ENCODE data around the gene SNTG2. TPM values are rescaled to one million over a fixed set of nuclear protein-coding genes. Genes with fewer than 3 reads are reported as not detected.
A peak's percentile ranks its signal among the peaks of the same experiment; 100 is the strongest.

SNTG2 gene
- total RNA-seq, 2 donors from 2014 or later = 4.1 to 11.9 TPM

DNA sequence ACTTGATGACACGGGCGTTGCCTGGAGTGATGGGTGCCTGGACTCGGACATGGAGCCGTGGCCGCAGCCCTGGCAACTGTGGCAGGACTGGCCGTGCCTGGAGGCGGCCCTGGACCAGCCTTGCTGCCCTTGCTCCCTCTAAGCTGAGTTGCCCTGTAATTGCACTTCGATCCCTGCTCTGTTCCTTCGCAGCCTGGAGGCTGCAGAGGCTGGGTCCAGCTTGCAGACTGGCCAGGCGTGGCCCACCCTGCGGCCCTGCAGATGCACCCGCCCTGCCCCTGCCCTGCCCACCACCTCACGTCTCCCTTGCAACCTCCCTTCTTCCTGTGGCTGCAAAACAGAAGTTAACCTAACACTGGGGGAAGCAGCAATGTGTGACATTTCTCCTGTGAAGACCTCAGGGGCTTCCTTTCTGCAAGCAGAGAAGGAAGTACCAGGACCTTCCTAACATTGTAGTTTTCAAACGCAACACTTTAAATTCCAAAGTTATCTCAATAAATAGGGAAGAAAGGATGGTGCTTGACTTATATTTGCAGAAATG lies 288.0 kb downstream of the SNTG2 start:
- H3K27ac Mint-ChIP-seq = no peak overlapping the region
- no peaks in the 10 kb centered on the region for H3K4me1 Mint-ChIP-seq
- TF ChIP-seq, protein P1, sequence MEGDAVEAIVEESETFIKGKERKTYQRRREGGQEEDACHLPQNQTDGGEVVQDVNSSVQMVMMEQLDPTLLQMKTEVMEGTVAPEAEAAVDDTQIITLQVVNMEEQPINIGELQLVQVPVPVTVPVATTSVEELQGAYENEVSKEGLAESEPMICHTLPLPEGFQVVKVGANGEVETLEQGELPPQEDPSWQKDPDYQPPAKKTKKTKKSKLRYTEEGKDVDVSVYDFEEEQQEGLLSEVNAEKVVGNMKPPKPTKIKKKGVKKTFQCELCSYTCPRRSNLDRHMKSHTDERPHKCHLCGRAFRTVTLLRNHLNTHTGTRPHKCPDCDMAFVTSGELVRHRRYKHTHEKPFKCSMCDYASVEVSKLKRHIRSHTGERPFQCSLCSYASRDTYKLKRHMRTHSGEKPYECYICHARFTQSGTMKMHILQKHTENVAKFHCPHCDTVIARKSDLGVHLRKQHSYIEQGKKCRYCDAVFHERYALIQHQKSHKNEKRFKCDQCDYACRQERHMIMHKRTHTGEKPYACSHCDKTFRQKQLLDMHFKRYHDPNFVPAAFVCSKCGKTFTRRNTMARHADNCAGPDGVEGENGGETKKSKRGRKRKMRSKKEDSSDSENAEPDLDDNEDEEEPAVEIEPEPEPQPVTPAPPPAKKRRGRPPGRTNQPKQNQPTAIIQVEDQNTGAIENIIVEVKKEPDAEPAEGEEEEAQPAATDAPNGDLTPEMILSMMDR (conservative IDR thresholded peaks at IDR 0.05) = no peak
- Histone ChIP-seq H3K4me1 (ENCODE audit: control insufficient read depth, insufficient read depth, low read length) (no peaks in the 10 kb centered on the region), H3K4me3 (ENCODE audit: low read length) (no peak overlapping the region), H3K36me3 (ENCODE audit: control insufficient read depth, insufficient read depth, low read length) (no peaks in the 10 kb centered on the region), H3K9me3 (ENCODE audit: control insufficient read depth, low read length) (no peaks in the 10 kb centered on the region), H3K27me3 (ENCODE audit: control insufficient read depth, insufficient read depth, low read length, poor library complexity, severe bottlenecking) (no peaks in the 10 kb centered on the region), H3K27ac (ENCODE audit: low read depth, low read length) (no peak overlapping the region), H3K9ac (ENCODE audit: extremely low read depth, low read length, poor library complexity, severe bottlenecking) (no peak overlapping the region)
- no peaks in the 10 kb centered on the region for H3K36me3 Mint-ChIP-seq (ENCODE audit: low read depth)
- H3K9me3 Mint-ChIP-seq = no peaks in the 10 kb centered on the region
- no peak for DNase-seq
- H3K27me3 Mint-ChIP-seq (ENCODE audit: insufficient read depth) = no peaks in the 10 kb centered on the region
- H3K4me3 Mint-ChIP-seq = no peak overlapping the region
- 89 to 90% methylated on average over 4 to 14 of the region's 14 CpGs for WGBS, 2 experiments (ENCODE audit: insufficient coverage in 1 of 2, insufficient read length in 1 of 2)

GRCh38 chr2:1245193-1245592 lies 294.5 kb downstream of the SNTG2 start:
- H3K27me3 Mint-ChIP-seq (ENCODE audit: insufficient read depth) = no peaks in the 10 kb centered on the region
- H3K4me1 ChIP-seq (ENCODE audit: control insufficient read depth, insufficient read depth, low read length) = no peaks in the 10 kb centered on the region
- H3K9me3 ChIP-seq (ENCODE audit: control insufficient read depth, low read length) = no peaks in the 10 kb centered on the region
- no peak overlapping the region for H3K9ac ChIP-seq (ENCODE audit: extremely low read depth, low read length, poor library complexity, severe bottlenecking)
- H3K27ac Mint-ChIP-seq = no peak overlapping the region
- WGBS, 2 experiments (ENCODE audit: insufficient coverage in 1 of 2, insufficient read length in 1 of 2) = 96 to 100% methylated on average over 2 of the region's 2 CpGs
- no peaks in the 10 kb centered on the region for H3K9me3 Mint-ChIP-seq
- TF ChIP-seq, protein P1 (conservative IDR thresholded peaks at IDR 0.05) = no peak
- H3K4me1 Mint-ChIP-seq = no peaks in the 10 kb centered on the region
- H3K36me3 ChIP-seq (ENCODE audit: control insufficient read depth, insufficient read depth, low read length) = no peaks in the 10 kb centered on the region
- no peaks in the 10 kb centered on the region for H3K27me3 ChIP-seq (ENCODE audit: control insufficient read depth, insufficient read depth, low read length, poor library complexity, severe bottlenecking)
- no peak overlapping the region for H3K27ac ChIP-seq (ENCODE audit: low read depth, low read length)
- H3K36me3 Mint-ChIP-seq (ENCODE audit: low read depth) = no peaks in the 10 kb centered on the region
- no peak overlapping the region for H3K4me3 ChIP-seq (ENCODE audit: low read length)
- no peak overlapping the region for H3K4me3 Mint-ChIP-seq
- no peak for DNase-seq

GRCh38 chr2:1246239-1246638 lies 295.6 kb downstream of the SNTG2 start:
- Histone ChIP-seq H3K4me3 (ENCODE audit: low read length) (no peak overlapping the region), H3K9me3 (ENCODE audit: control insufficient read depth, low read length) (no peaks in the 10 kb centered on the region), H3K27ac (ENCODE audit: low read depth, low read length) (no peak overlapping the region), H3K4me1 (ENCODE audit: control insufficient read depth, insufficient read depth, low read length) (no peaks in the 10 kb centered on the region), H3K36me3 (ENCODE audit: control insufficient read depth, insufficient read depth, low read length) (no peaks in the 10 kb centered on the region), H3K9ac (ENCODE audit: extremely low read depth, low read length, poor library complexity, severe bottlenecking) (no peak overlapping the region), H3K27me3 (ENCODE audit: control insufficient read depth, insufficient read depth, low read length, poor library complexity, severe bottlenecking) (no peaks in the 10 kb centered on the region)
- TF ChIP-seq, protein P1 (conservative IDR thresholded peaks at IDR 0.05) = peak; percentile 55
- H3K4me1 Mint-ChIP-seq = no peaks in the 10 kb centered on the region
- no peak overlapping the region for H3K27ac Mint-ChIP-seq
- no peaks in the 10 kb centered on the region for H3K9me3 Mint-ChIP-seq
- DNase-seq = peak; percentile 63
- no peak overlapping the region for H3K4me3 Mint-ChIP-seq
- no peaks in the 10 kb centered on the region for H3K27me3 Mint-ChIP-seq (ENCODE audit: insufficient read depth)
- no peaks in the 10 kb centered on the region for H3K36me3 Mint-ChIP-seq (ENCODE audit: low read depth)
- WGBS, 2 experiments (ENCODE audit: insufficient coverage in 1 of 2, insufficient read length in 1 of 2) = 89 to 94% methylated on average over 6 to 9 of the region's 9 CpGs

Data from endodermal cell (in vitro differentiated cells).